IPS-18a (cell line): ENCODE data around the gene KLK2.

ENCODE experiments used
- H3K27ac ChIP-seq: one replicate; pipeline ENCODE4 v1.5.1; 2013; ENCODE audit warnings: low read length
- H3K27me3 ChIP-seq: one replicate; pipeline ENCODE4 v1.6.1; 2013; ENCODE audit warnings: mild to moderate bottlenecking, low read length; ENCODE audit not compliant: control insufficient read depth, insufficient read depth
- H3K36me3 ChIP-seq: one replicate; pipeline ENCODE4 v1.6.1; 2013; ENCODE audit warnings: low read depth, low read length; ENCODE audit not compliant: control insufficient read depth
- H3K4me1 ChIP-seq: one replicate; pipeline ENCODE4 v1.6.1; 2013; ENCODE audit warnings: low read depth, low read length; ENCODE audit not compliant: control insufficient read depth
- H3K4me3 ChIP-seq: one replicate; pipeline ENCODE4 v1.5.1; 2013; ENCODE audit warnings: low read length
- H3K9ac ChIP-seq: one replicate; pipeline ENCODE4 v1.6.1; 2013; ENCODE audit warnings: mild to moderate bottlenecking, low read length, moderate library complexity
- H3K9me3 ChIP-seq: one replicate; pipeline ENCODE4 v1.6.1; 2013; ENCODE audit warnings: low read depth, low read length; ENCODE audit not compliant: control insufficient read depth

KLK2 gene

GRCh38 chr19:50897191-50897607, 24.0 kb downstream of the KLK2 start:
- Histone ChIP-seq H3K36me3 (no peaks in the 10 kb centered on the region), H3K4me1 (no peaks in the 10 kb centered on the region), H3K9ac (no peak overlapping the region), H3K4me3 (no peak overlapping the region), H3K27me3 (no peaks in the 10 kb centered on the region), H3K27ac (no peak overlapping the region), H3K9me3 (peaks cover 4% of the 10 kb centered on the region)

- H3K9me3 ChIP-seq = peaks cover 4% of the 10 kb centered on the region
- no peaks in the 10 kb centered on the region for H3K27me3 ChIP-seq
- H3K9ac ChIP-seq = no peak overlapping the region
- no peaks in the 10 kb centered on the region for H3K4me1 ChIP-seq
- no peak overlapping the region for H3K27ac ChIP-seq
- no peaks in the 10 kb centered on the region for H3K36me3 ChIP-seq
- H3K4me3 ChIP-seq = no peak overlapping the region
Observed at GRCh38 chr19:50897612-50898011, 24.4 kb downstream of the KLK2 start.

GRCh38 chr19:50898018-50898417, 24.8 kb downstream of the KLK2 start:
- Histone ChIP-seq H3K36me3 (no peaks in the 10 kb centered on the region), H3K4me1 (no peaks in the 10 kb centered on the region), H3K9ac (no peak overlapping the region), H3K27me3 (no peaks in the 10 kb centered on the region), H3K9me3 (peaks cover 2% of the 10 kb centered on the region), H3K4me3 (no peak overlapping the region), H3K27ac (no peak overlapping the region)

- H3K9ac ChIP-seq = no peak overlapping the region
- H3K27ac ChIP-seq = no peak overlapping the region
- H3K27me3 ChIP-seq = no peaks in the 10 kb centered on the region
- H3K4me1 ChIP-seq = no peaks in the 10 kb centered on the region
- no peaks in the 10 kb centered on the region for H3K36me3 ChIP-seq
- H3K4me3 ChIP-seq = no peak overlapping the region
- no peaks in the 10 kb centered on the region for H3K9me3 ChIP-seq
Observed at GRCh38 chr19:50899569-50899968, 26.3 kb downstream of the KLK2 start.

- Histone ChIP-seq H3K36me3 (no peaks in the 10 kb centered on the region), H3K9me3 (no peaks in the 10 kb centered on the region), H3K4me3 (no peak overlapping the region), H3K27ac (no peak overlapping the region), H3K9ac (no peak overlapping the region), H3K27me3 (no peaks in the 10 kb centered on the region), H3K4me1 (no peaks in the 10 kb centered on the region)
Observed at GRCh38 chr19:50902640-50903039, 29.4 kb downstream of the KLK2 start.

- no peak overlapping the region for H3K4me3 ChIP-seq
- no peaks in the 10 kb centered on the region for H3K9me3 ChIP-seq
- no peaks in the 10 kb centered on the region for H3K36me3 ChIP-seq
- H3K27ac ChIP-seq = no peak overlapping the region
- H3K4me1 ChIP-seq = no peaks in the 10 kb centered on the region
- peaks cover 21% of the 10 kb centered on the region for H3K27me3 ChIP-seq
- H3K9ac ChIP-seq = no peak overlapping the region
Observed at GRCh38 chr19:50906217-50906616, 33.0 kb downstream of the KLK2 start.

GRCh38 chr19:50908336-50908735, 35.1 kb downstream of the KLK2 start:
- H3K4me3 ChIP-seq = no peak overlapping the region
- no peaks in the 10 kb centered on the region for H3K36me3 ChIP-seq
- H3K27ac ChIP-seq = no peak overlapping the region
- no peak overlapping the region for H3K9ac ChIP-seq
- no peaks in the 10 kb centered on the region for H3K9me3 ChIP-seq
- peaks cover 42% of the 10 kb centered on the region for H3K27me3 ChIP-seq
- H3K4me1 ChIP-seq = no peaks in the 10 kb centered on the region

GRCh38 chr19:50909240-50910070, 36.2 kb downstream of the KLK2 start:
- H3K27ac ChIP-seq = no peak overlapping the region
- peaks cover 48% of the 10 kb centered on the region for H3K27me3 ChIP-seq
- H3K9ac ChIP-seq = no peak overlapping the region
- no peaks in the 10 kb centered on the region for H3K9me3 ChIP-seq
- peak overlapping the region; percentile 58 for H3K4me3 ChIP-seq
- H3K4me1 ChIP-seq = no peaks in the 10 kb centered on the region
- H3K36me3 ChIP-seq = no peaks in the 10 kb centered on the region

GRCh38 chr19:50910722-50911121, 37.5 kb downstream of the KLK2 start:
- peaks cover 54% of the 10 kb centered on the region for H3K27me3 ChIP-seq
- no peaks in the 10 kb centered on the region for H3K36me3 ChIP-seq
- H3K9ac ChIP-seq = no peak overlapping the region
- no peaks in the 10 kb centered on the region for H3K4me1 ChIP-seq
- no peak overlapping the region for H3K4me3 ChIP-seq
- no peaks in the 10 kb centered on the region for H3K9me3 ChIP-seq
- no peak overlapping the region for H3K27ac ChIP-seq

- Histone ChIP-seq H3K27ac (no peak within 1 kb of the TSS), H3K9ac (no peak within 1 kb of the TSS), H3K9me3 (no peaks in the 10 kb centered on the region), H3K4me3 (no peak within 1 kb of the TSS), H3K27me3 (peaks cover 54% of the 10 kb centered on the region), H3K4me1 (no peaks in the 10 kb centered on the region), H3K36me3 (no peaks in the 10 kb centered on the region)
Observed at GRCh38 chr19:50911206-50912101, 38.2 kb downstream of the KLK2 start, which contains the start of gene KLK4. KLK4 (minus strand) TSS chr19:50911395; CDS start chr19:50910738, 657 bp downstream.

- no peak overlapping the region for H3K9ac ChIP-seq
- no peaks in the 10 kb centered on the region for H3K4me1 ChIP-seq
- H3K4me3 ChIP-seq = no peak overlapping the region
- no peaks in the 10 kb centered on the region for H3K36me3 ChIP-seq
- no peaks in the 10 kb centered on the region for H3K9me3 ChIP-seq
- no peak overlapping the region for H3K27ac ChIP-seq
- peaks cover 54% of the 10 kb centered on the region for H3K27me3 ChIP-seq
Observed at GRCh38 chr19:50912102-50912599, 38.9 kb downstream of the KLK2 start.
